GM18511 (cell line): ENCODE data around the gene RBM12.

Source experiments
- ATAC-seq: cut with Tn5 transposase; IDR thresholded peaks from one replicate; pipeline ENCODE4 v1.9.1; 2021; ENCODE audit warnings: mild to moderate bottlenecking, moderate library complexity; ENCODE audit not compliant: unreplicated experiment

RBM12 gene

DNA sequence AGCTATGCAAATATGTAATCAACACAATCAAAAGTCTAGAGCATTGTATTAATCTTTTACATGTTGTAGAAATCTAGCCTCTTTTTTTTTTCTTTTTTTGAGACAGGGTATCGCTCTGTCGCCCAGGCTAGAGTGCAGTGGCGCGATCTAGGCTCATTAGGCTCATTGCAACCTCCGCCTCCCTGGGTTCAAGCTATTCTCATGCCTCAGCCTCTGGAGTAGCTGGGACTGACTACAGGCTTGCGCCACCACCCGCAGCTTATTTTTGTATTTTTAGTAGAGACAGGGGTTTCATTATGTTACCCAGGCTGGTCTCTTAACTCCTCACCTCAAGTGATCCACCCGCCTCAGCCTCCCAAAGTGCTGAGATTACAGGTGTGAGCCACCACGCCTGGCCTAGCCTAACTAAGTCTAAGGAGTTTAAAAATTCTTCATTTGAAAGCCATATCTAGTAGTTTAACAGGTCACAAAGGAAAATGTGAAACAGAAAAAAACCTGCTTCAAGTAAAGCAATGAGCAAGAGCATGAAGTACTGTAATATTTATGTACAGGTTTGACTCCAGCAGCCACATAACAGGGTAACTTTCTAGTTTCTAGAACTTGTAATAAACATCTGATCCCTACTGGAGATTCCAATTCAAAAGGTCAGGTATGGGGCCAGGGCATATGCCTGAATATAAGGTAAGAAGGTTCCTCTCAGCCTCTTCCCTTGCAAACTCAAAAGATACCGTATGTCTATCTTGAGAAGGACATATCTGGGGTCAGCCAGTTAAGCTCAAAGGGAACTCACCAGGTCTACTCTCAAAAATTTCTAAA, 4.4 kb downstream of the RBM12 start:
- ATAC-seq, result no peak

DNA sequence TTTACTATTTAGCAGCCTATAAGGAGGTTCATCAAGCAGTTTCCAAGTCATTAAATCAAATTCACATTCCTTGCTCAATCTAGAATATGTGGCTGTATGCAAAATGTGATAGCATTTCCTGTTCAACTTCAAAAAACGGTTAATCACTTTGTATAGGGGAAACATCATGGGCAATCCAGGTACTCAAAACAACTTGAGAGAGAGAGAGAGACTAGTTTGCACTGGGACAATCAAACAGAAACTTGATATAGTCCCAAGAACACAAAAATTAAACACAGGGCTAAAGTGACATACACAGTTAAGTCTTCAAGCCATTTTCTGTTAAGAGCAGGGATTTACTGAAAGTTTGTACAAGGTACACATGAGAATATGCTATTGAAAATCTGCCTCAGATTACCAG, 7.4 kb downstream of the RBM12 start:
- ATAC-seq, result no peak

DNA sequence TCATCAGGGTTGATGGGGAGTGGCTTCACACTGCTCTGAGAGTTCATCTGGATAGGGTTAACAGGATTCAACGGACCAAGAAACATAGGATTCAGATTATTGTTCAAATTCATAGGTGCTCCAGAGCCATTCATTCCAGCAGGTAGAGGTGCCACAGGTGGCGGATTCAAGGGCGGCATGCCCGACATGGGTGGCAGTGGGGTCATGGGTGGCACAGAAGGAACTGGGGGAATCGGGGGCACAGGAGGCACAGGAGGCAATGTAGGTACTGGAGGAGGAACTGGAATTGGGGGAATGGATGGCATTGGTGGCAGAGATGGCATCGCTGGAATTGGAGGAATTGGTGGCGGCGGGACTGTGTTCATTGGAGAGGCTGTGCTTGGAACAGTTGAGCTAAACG, 10.3 kb downstream of the RBM12 start:
- ATAC-seq, result no peak

DNA sequence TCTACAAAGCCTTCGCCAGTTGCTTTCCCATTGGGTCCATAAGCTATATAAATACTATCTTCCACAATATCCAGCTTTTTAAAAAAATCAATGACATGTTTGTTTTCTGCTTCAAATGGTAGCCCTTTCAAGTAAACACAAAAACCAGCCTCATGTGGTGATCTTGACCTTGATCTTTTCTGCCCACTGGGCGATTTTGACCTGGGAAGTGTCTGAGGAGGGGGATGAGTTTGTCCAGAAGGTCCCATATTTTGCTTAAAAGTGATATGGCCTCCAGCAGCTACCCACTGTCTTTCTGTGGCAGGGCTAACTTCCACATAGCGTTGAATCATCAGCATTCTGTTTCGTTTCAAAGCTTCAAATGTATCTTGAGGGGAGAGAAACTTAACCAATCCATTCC, 10.8 kb downstream of the RBM12 start:
- ATAC-seq, result no peak

DNA sequence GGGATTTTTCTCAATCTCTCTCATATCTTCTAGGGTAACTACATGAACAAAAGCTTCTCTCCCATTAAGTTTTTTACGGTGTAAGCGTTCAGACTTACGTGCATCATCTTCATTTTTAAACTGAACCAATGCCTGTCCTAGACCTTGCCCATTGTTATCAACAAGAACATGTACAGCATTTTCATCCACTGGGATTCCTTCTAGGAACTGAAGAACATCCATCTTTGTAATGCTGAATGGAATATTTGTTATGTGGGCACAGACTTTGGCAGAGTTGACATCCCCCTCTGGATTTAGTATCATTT, 11.3 kb downstream of the RBM12 start:
- no peak for ATAC-seq

DNA sequence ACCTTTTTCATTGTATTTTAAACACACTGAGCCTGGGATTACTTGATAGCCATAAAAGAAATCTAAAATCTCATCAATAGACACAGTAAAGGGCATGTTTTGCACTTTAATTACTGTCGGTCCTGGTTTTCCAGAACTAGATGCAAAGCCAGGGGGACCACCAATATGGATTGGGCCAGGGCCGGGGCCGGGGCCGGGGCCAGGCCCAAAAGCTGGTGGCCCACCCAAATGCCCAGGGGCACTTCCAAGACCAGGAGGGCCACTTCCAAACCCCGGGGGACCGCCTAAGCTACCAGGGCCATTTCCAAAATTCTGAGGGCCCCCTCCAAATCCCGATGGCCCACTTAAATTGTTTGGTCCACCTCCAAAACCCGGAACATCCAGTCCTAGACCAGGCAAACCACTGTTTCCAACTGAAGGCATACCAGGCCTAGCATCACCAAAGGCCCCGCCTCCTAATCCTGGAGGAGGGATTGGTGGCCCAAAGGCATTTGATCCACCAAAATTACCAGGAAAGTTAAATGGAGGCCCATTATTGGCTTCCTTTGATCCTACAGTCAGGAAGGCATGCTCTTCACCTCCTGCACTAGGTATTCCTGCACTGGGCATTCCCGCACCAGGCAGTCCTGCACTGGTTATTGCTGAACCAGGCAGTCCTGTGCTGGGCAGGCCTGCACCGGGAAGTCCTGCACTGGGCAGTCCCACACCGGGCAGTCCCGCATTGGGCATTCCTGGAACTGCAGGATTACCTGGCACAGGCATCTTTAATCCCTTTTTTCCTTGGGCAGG, 11.9 kb downstream of the RBM12 start:
- ATAC-seq, result no peak

DNA sequence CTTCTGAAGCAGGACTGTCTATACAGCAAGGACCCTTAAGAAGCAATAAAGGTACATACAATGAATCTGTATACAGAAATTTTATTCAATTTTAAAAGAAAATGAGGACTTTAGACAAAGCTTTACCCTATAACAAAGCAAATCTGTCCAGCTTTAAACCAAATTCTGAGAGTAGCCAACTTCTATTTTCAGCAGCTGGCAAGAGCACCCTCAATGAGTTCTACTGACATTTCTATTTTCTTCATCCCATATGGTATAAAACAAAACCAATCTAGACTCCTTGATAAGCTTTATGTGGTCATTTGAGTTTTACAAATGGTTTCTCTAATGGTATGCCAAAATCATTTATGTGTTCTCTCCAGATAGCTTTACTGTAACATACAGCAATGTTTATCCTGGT, 12.7 kb downstream of the RBM12 start:
- no peak for ATAC-seq

DNA sequence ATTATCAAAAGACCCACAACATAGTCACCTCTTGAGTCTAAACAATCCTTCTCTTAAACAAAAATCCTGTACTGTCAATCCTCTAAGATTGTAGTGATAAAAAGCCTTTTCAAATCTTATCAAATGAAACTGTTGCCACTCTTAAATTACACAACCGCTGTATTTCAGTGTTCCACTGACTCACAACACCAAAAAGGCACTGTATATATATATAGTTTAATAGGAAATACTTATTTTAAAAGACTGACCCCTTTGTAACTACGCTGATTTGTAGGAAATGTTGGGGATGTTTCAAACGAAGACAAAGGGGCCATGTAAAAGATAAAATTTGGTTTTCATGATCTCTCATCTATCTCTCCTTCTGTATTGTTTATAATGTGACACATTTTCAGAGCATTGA, 14.1 kb downstream of the RBM12 start:
- ATAC-seq, result no peak

DNA sequence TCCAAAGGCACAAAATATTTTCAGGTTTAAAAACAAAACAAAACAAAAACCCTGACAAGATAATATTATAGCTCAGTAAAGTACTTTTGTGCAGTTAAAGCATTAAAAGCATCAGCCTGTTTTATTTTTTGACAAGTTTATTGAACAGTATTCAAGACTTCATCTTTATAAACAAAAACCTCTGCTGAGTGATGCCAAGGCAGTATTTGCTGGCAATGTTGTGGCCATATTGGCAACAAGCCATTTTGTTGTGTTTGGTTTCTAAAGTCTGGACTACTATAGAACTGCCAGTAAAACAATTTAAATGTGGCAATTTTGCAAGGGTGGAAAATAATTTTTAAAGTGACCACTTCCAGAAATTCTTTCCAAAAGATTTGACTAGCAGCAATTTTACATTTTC, 15.9 kb downstream of the RBM12 start:
- no peak for ATAC-seq

DNA sequence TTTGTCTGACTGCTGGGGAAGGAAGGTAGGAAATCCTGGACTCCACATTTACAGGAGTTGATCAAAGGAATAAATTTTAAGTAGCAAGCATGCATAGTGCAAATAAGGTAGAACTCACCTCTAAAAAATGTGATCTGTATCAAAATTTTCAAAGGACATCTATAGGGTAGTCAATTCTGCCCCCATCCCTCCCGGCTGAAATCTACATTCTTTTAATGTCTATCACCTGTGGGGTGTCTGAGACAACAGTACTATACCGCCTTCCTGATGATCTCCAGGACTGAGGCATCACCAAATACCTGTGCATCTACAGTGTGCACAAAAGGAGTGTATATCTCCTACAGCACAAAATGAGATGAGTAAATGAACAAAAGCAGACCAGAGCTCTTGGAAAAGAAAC, 19.9 kb downstream of the RBM12 start:
- no peak for ATAC-seq

DNA sequence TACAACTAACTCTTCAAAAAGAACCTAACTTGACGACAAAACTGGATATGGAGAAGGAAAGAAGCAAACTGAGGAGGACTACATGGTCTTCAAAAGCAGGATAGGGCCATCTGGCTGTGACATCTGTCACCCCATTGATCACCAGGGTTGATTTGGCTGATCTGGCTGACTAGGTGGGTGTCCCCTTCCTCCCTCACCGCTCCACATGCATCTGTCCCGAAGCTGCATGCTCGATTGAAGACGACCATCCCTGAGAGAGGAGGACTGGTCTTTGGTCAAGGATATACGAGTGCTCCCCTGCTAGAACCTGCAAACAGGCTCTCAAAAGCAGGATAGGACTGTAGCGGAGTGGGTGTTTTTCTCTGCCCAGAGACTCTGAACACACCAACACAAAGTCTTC, 21.7 kb downstream of the RBM12 start:
- ATAC-seq, result no peak

DNA sequence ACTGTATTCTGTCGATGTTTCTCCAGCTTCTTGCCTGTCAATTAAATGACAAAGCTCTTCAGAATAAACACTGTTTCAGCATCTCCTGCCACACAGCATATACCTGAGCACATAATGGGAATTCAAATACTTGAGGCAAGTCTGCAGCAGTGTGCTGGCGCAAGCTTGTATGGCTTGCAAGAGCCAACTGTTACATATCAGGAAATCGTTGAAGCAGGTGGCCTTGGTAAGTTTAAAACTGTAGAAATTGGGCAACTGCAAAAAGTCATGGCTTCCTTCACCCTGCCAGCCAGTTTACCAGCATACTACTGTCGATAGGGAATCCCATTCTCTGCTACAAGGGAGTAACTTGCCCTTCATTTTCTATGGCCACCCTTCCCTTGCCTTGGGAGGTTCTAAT, 23.0 kb downstream of the RBM12 start:
- ATAC-seq, result no peak

DNA sequence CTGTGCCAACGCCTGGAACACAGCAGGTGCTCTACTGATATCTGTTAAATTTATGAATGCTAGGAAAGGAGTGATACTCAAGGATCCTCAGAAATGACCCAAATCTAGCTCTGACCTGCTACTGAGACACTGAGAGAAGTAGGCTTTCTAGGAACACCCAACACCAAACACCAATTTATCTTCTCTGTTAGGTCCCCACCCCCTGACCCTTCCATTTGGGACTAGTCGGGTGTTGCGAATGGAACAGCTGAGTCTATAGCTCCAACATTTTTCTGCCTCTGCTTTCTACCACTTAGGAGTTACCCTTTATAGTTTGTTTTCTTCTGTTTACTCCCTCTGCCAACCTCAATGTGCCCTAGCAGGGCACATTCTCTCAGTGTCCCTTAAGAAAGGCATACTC, 24.0 kb downstream of the RBM12 start:
- ATAC-seq, result no peak

DNA sequence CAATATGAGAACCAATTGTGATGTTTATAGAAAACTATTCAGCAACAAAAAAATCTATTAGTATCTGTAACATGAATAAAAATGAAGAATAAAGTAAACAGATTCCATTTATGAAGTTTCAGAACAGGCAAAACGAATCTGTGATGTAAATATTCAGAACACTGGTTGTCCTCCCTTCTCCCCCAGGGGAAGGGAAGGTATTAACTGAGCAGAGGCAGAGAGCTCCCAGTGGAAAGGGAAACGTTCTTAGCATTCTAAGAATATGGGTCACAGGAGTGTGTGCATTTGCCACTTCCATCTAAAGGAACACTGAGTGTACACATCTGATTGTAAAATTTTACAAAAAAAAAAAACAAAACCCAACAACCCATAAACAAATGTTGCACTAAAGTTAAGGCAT, 25.9 kb downstream of the RBM12 start:
- ATAC-seq, result no peak

DNA sequence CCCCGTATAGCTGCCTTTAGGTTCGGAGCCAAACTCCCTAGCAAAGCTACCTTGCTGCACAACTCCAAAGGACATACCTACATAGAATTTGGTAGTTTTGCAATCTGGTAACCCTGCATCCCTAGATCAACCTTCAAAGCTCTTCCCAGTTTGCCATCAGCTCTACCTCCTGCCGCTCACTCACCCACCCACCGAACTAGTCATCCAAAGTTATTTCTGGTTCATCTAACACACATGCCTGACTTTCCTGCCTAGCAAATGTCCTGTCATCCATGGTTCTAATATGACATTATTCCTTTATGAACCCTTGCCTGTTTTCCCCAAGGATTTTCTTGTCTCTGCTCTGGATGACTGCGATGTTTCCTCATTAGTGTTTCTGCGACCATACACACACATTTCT, 27.4 kb downstream of the RBM12 start:
- ATAC-seq, result no peak

DNA sequence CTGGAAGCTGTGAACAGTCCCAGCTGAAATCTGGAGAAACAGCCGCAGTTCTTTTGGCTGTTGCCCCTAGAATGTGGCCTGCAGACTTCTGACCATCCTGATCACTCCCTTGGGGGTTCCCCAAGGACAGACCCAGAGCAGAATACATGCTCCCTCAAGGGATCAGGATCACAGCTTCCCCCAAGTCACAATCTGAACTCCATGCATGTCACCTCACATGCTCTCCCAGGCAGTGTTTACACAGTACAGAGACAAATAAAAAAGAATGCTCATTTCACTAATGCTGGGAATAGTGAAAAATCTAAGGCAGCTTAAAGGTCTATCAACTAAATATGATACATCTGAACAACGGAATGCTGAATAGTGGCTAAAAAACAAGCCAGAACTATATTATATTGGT, 28.6 kb downstream of the RBM12 start:
- ATAC-seq, result no peak

DNA sequence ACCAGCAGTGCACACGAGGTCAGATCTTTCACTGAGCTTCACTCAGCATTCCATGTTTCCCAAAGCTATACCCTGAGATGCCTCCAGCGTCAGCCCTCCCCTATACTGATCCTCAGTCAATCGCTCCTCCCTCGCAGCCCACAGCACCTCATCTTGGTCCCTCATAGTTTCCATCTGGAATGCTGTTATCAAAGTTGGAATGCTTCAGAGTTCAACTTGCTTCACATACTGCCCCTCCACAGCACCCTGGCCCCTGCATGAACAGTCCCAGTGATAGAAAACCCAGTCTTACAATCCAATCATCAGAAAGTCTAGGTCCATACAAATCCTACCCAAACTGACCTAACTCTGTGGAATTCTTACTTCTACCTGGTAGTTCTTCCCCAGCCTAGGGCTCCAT, 29.0 kb downstream of the RBM12 start:
- no peak for ATAC-seq

DNA sequence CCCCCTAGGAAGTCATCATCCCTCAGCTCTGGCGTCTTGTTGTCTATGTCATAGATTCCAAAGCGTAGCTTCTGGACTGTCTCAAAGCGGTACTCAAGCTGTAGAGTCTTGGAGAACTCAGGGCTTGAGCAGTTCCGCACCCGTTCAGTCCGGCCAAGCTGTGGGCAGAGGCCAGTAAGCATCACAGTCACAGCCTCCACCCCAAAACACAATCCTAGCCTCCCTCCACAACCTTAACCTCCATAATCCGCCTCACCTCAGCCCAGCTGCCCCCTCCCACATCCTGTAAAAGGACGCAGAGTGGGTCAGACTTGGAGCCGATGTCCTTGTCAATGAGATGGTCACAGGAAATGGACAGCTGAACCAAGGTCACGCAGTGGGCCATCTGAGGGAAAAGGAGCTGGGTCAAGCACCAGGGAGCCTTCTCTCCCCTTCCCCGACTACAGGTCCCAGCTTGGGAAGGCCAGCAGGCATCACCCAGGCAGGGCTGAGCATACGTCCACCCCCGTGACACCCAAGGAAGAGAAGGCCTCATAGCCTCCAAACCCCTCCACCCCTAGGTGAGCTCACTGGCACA, 32.1 kb downstream of the RBM12 start:
- no peak for ATAC-seq

DNA sequence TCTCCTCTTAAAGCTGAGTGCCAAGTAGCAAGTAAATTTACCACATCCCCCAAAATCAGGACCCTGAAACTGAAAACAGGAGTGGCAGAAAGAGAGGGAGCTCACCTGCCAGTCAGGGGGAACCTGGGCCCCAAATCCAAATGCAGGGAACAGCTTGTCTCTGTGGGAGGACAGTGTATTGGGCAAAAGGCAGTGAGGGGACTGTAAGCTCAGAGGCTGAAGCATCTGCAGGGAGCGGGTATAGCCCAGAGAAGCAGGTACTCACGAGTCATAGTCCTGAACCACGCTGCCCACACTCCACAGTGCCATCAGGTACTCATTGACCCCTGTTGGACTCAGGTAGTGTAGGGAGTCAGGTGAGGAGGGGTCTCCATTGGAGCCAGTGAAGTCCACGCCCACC, 34.1 kb downstream of the RBM12 start:
- ATAC-seq, result no peak

DNA sequence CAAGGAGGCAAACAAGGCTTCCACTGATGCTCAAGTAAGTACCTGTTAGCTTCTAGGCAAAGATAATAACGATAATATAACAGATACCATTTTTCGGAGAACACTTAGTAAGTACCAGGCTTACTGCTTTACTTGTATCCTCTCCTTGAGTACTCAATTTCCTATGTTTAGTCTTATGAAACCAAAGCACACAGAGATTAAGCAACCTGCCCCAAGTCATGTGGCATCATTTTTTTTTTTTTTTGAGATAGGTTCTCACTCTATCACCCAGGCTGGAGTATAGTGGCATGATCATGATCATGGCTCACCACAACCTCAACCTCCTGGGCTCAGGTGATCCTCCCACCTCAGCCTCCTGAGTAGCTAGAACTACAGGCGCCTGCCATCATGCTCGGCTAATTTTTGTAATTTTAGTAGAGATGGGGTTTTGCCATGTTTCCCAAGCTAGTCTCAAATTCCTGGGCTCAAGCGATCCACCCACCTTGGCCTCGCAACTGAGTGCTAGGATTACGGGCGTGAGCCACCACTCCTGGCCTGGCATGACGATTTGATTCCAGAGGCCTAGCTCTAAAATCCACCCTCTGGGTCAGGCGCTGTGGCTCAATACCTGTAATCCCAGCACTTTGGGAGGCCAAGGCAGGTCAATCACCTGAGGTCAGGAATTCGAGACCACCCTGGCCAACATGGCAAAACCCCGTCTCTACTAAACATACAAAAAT, 35.1 kb downstream of the RBM12 start:
- no peak for ATAC-seq

DNA sequence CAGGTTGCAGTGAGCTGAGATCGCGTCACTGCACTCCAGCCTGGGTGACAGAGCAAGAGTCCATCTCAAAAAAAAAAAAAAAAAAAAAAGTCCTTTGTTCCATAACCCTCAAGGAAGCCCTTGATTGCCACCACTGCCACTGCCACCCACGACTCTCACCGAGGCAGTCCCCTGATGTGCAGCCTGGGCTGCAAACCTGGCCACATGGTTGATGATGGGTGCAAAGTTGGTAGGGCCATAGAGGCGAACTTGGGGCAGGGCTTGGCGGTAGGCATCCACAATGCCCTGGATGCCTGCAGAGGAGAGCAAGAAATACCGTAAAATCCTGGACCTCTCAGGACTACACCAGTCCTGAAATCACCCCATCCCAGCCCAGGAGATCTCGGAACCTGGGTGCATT, 37.6 kb downstream of the RBM12 start:
- no peak for ATAC-seq
